ENCODE data around the gene NRG3.

GRCh38 chr10:82068501-82068900 is 193.5 kb downstream of the NRG3 start:
- TF ChIP-seq CTCF (IDR thresholded peaks at IDR 0.05): no peak
- TF ChIP-seq POLR2AphosphoS5 (IDR thresholded peaks at IDR 0.05): no peak

Data from prostate gland (tissue), 2 donors.